PC-9 (cell line): ENCODE results near the gene JUND. TPM values are rescaled to one million over a fixed set of nuclear protein-coding genes. Genes with fewer than 3 reads are reported as not detected.

ENCODE experiments used
- BruUV-seq: library from RNA; stranded (reverse); fragments of 400-500 nt; replicated peaks from 2 replicates; lab custom pipeline; 2021; lab: Mats Ljungman, UMichigan
- CTCF ChIA-PET: fragments of 300-600 bp; sonication (Branson Sonifier 250); formaldehyde crosslinking; loops from one replicate; lab custom pipeline; 2022; ENCODE audit warnings: antibody characterized with exemption; lab: Charles Lee
- POLR2A ChIA-PET: fragments of 300-600 bp; sonication (Branson Sonifier 250); formaldehyde crosslinking; loops from one replicate; lab custom pipeline; 2022; ENCODE audit warnings: antibody characterized with exemption; ENCODE audit not compliant: unreplicated experiment; lab: Charles Lee
- DNase-seq, 2 experiments: peaks; one replicate each; pipeline versions ENCODE4 v3.0.0 to v3.0.0-alpha.2; 2015 to 2022; ENCODE audit warnings: mixed read lengths in 1 of 2
- H2AFZ ChIP-seq: fragments of 200-600 bp; sonication (generic); 2 replicates; pipeline ENCODE4 v1.8.1; 2017; ENCODE audit warnings: antibody characterized with exemption
- H3F3A ChIP-seq: fragments of 200-600 bp; sonication (generic); 2 replicates; pipeline ENCODE4 v1.8.1; 2017; ENCODE audit warnings: antibody characterized with exemption, mild to moderate bottlenecking, low read depth; ENCODE audit not compliant: insufficient read depth
- H3K27ac ChIP-seq: fragments of 200-600 bp; sonication (generic); 2 replicates; pipeline ENCODE4 v1.6.1; 2016; ENCODE audit warnings: mixed run types
- H3K27me3 ChIP-seq: fragments of 200-600 bp; sonication (generic); 2 replicates; pipeline ENCODE4 v1.6.1; 2016; ENCODE audit warnings: low read depth, mixed run types; ENCODE audit not compliant: insufficient read depth
- H3K36me3 ChIP-seq: fragments of 200-600 bp; sonication (generic); 2 replicates; pipeline ENCODE4 v1.6.1; 2016; ENCODE audit warnings: low read depth, mixed run types
- H3K4me1 ChIP-seq: fragments of 200-600 bp; sonication (generic); replicated peaks from 2 replicates; pipeline ENCODE4 v1.6.1; 2016; ENCODE audit warnings: mixed run types; ENCODE audit not compliant: insufficient read depth
- H3K4me2 ChIP-seq: fragments of 200-600 bp; sonication (generic); 2 replicates; pipeline ENCODE4 v1.6.1; 2017; ENCODE audit warnings: mixed run types
- H3K4me3 ChIP-seq: fragments of 200-600 bp; sonication (generic); 2 replicates; pipeline ENCODE4 v1.6.1; 2016; ENCODE audit warnings: mixed run types
- H3K79me2 ChIP-seq: fragments of 200-600 bp; sonication (generic); 2 replicates; pipeline ENCODE4 v1.6.1; 2017; ENCODE audit warnings: low read depth, mixed run types
- H3K9me2 ChIP-seq: fragments of 200-600 bp; sonication (generic); 2 replicates; pipeline ENCODE4 v1.8.1; 2017; ENCODE audit warnings: mild to moderate bottlenecking; ENCODE audit not compliant: insufficient read depth
- H3K9me3 ChIP-seq: fragments of 200-600 bp; sonication (generic); 2 replicates; pipeline ENCODE4 v1.8.1; 2016; ENCODE audit warnings: low read depth; ENCODE audit not compliant: insufficient read depth
- H4K20me1 ChIP-seq: fragments of 200-600 bp; sonication (generic); 2 replicates; pipeline ENCODE4 v1.8.1; 2017; ENCODE audit not compliant: insufficient read depth
- CTCF ChIP-seq: fragments of 200-600 bp; sonication (generic); conservative IDR thresholded peaks from 2 replicates; pipeline ENCODE4 v1.6.1; 2017; ENCODE audit warnings: mixed run types, antibody characterized with exemption, mild to moderate bottlenecking, moderate library complexity
- EZH2 ChIP-seq: fragments of 200-600 bp; sonication (generic); IDR thresholded peaks from 2 replicates; pipeline ENCODE4 v1.8.0; 2017; ENCODE audit warnings: antibody characterized with exemption, low read depth
- intact Hi-C: fragments of 100-400 bp; cut with micrococcal nuclease; formaldehyde crosslinking; loops from one replicate; pipeline ENCODE4 v1.10.0; 2022; ENCODE audit not compliant: unreplicated experiment
- total RNA-seq: library from RNA; stranded (reverse); gene quantifications from 2 replicates; pipeline ENCODE4 v1.2.3, GENCODE V29; 2021

JUND gene
- total RNA-seq, 1 experiment from 2014 or later = 115 TPM

GRCh38 chr19:18310966-18311365 is 29.5 kb upstream of the JUND start:
- BruUV-seq = no TSS peak
- H2AFZ ChIP-seq = no peak overlapping the region
- H3K4me1 ChIP-seq = no peaks in the 10 kb centered on the region
- peaks cover 18% of the 10 kb centered on the region; the same call in 1 of the 2 replicates for H3K79me2 ChIP-seq
- H3K27ac ChIP-seq = no peak overlapping the region
- peaks cover 20% of the 10 kb centered on the region for H3K36me3 ChIP-seq
- ChIA-PET POLR2A (interaction anchor here (0.6 to 0.7 kb wide), 2 partner anchors 10 to 29 kb away, joined by 3 read pairs; partner anchors contain the start of gene JUND), CTCF (no interaction called here)
- intact Hi-C loops = no loop called here
- peaks cover 14% of the 10 kb centered on the region; the same call in 1 of the 2 replicates for H4K20me1 ChIP-seq
- peaks cover 29% of the 10 kb centered on the region; the same call in 1 of the 2 replicates for H3F3A ChIP-seq
- H3K27me3 ChIP-seq = no peaks in the 10 kb centered on the region
- no peaks in the 10 kb centered on the region for H3K9me3 ChIP-seq
- DNase-seq = no peak
- H3K9me2 ChIP-seq = no peaks in the 10 kb centered on the region
- TF ChIP-seq CTCF = no peak
- no peak for TF ChIP-seq EZH2
- no peak overlapping the region for H3K4me3 ChIP-seq
- no peak overlapping the region for H3K4me2 ChIP-seq

- Histone ChIP-seq H4K20me1 (peaks cover 14% of the 10 kb centered on the region; the same call in 1 of the 2 replicates), H3K9me2 (no peaks in the 10 kb centered on the region), H3K9me3 (no peaks in the 10 kb centered on the region), H3K4me1 (0 out of 2 replicates have a peak, but pooled peaks cover 2% of the 10 kb centered on the region), H3F3A (peaks cover 28% of the 10 kb centered on the region; the same call in 1 of the 2 replicates), H3K79me2 (peaks cover 18% of the 10 kb centered on the region; the same call in 1 of the 2 replicates), H3K4me3 (no peak overlapping the region), H3K36me3 (peaks cover 20% of the 10 kb centered on the region), H2AFZ (no peak overlapping the region), H3K4me2 (no peak overlapping the region), H3K27ac (no peak overlapping the region), H3K27me3 (no peaks in the 10 kb centered on the region)
- DNase-seq = no peak
- BruUV-seq = no TSS peak
- POLR2A ChIA-PET = no interaction called here
- TF ChIP-seq CTCF = no peak
- no peak for TF ChIP-seq EZH2
- CTCF ChIA-PET = no interaction called here
- intact Hi-C loops = no loop called here
These were observed 28.9 kb upstream of the JUND start for GRCh38 chr19:18310118-18310909.

- Histone ChIP-seq H3K27me3 (no peaks in the 10 kb centered on the region), H3K9me3 (no peaks in the 10 kb centered on the region), H4K20me1 (peaks cover 14% of the 10 kb centered on the region; the same call in 1 of the 2 replicates), H3K4me2 (no peak overlapping the region), H3K9me2 (no peaks in the 10 kb centered on the region), H3K4me3 (no peak overlapping the region), H3K27ac (no peak overlapping the region), H3K36me3 (peaks cover 19% of the 10 kb centered on the region; the same call in 1 of the 2 replicates), H3K79me2 (peaks cover 17% of the 10 kb centered on the region; the same call in 1 of the 2 replicates), H3F3A (peaks cover 32% of the 10 kb centered on the region; the same call in 1 of the 2 replicates), H2AFZ (no peak overlapping the region), H3K4me1 (peaks cover 9% of the 10 kb centered on the region)
- CTCF ChIA-PET = no interaction called here
- TF ChIP-seq EZH2 (no peak), CTCF (no peak)
- POLR2A ChIA-PET = no interaction called here
- no TSS peak for BruUV-seq
- intact Hi-C loops = no loop called here
- no peak for DNase-seq
These were observed 28.2 kb upstream of the JUND start for GRCh38 chr19:18309525-18310064.
